WTC11 (cell line): ENCODE measurements around the gene ZNF491. TPM values are rescaled to one million over a fixed set of nuclear protein-coding genes. Genes with fewer than 3 reads are reported as not detected.

Experiments
- E2F1 ChIP-seq: sonication (generic); formaldehyde crosslinking; IDR thresholded peaks from 2 replicates; pipeline ENCODE4 v1.8.0; 2022; ENCODE audit warnings: mild to moderate bottlenecking, missing genetic modification reagents
- E2F4 ChIP-seq: sonication (generic); formaldehyde crosslinking; IDR thresholded peaks from 2 replicates; pipeline ENCODE4 v1.8.1; 2022; ENCODE audit warnings: low read depth, mild to moderate bottlenecking, moderate library complexity, missing genetic modification reagents, borderline replicate concordance
- ELF4 ChIP-seq: sonication (generic); formaldehyde crosslinking; IDR thresholded peaks from 2 replicates; pipeline ENCODE4 v1.8.1; 2022; ENCODE audit warnings: low read depth, mild to moderate bottlenecking, moderate library complexity, missing genetic modification reagents
- ESRRA ChIP-seq: sonication (generic); formaldehyde crosslinking; IDR thresholded peaks from 2 replicates; pipeline ENCODE4 v1.8.1; 2022; ENCODE audit warnings: mild to moderate bottlenecking, missing genetic modification reagents, borderline replicate concordance
- FOXK1 ChIP-seq: sonication (generic); formaldehyde crosslinking; IDR thresholded peaks from 2 replicates; pipeline ENCODE4 v1.8.0; 2022; ENCODE audit warnings: mild to moderate bottlenecking, moderate library complexity, missing genetic modification reagents
- FOXP1 ChIP-seq: sonication (generic); formaldehyde crosslinking; IDR thresholded peaks from 2 replicates; pipeline ENCODE4 v1.8.0; 2022; ENCODE audit warnings: missing genetic modification reagents, mild to moderate bottlenecking, moderate library complexity, borderline replicate concordance
- HMGXB4 ChIP-seq: sonication (generic); formaldehyde crosslinking; IDR thresholded peaks from 2 replicates; pipeline ENCODE4 v1.8.1; 2023; ENCODE audit warnings: mild to moderate bottlenecking, moderate library complexity, missing genetic modification reagents
- IRF1 ChIP-seq: sonication (generic); formaldehyde crosslinking; IDR thresholded peaks from 2 replicates; pipeline ENCODE4 v1.8.0; 2023; ENCODE audit warnings: missing genetic modification reagents
- JUN ChIP-seq: sonication (generic); formaldehyde crosslinking; IDR thresholded peaks from 2 replicates; pipeline ENCODE4 v1.8.0; 2023; ENCODE audit warnings: mild to moderate bottlenecking, missing genetic modification reagents
- KAT7 ChIP-seq: sonication (generic); formaldehyde crosslinking; IDR thresholded peaks from 2 replicates; pipeline ENCODE4 v1.8.1; 2023; ENCODE audit warnings: missing genetic modification reagents, mild to moderate bottlenecking, borderline replicate concordance
- MAX ChIP-seq: sonication (generic); formaldehyde crosslinking; IDR thresholded peaks from 2 replicates; pipeline ENCODE4 v1.8.0; 2022; ENCODE audit warnings: mild to moderate bottlenecking, missing genetic modification reagents
- MYBL2 ChIP-seq: sonication (generic); formaldehyde crosslinking; IDR thresholded peaks from 2 replicates; pipeline ENCODE4 v1.8.1; 2023; ENCODE audit warnings: mild to moderate bottlenecking, moderate library complexity, missing genetic modification reagents
- NFATC4 ChIP-seq: fragments of 250-450 bp; sonication (Bioruptor Pico); IDR thresholded peaks from 2 replicates; pipeline ENCODE4 v1.9.0; 2021; ENCODE audit warnings: mild to moderate bottlenecking
- NFE2L1 ChIP-seq: sonication (generic); formaldehyde crosslinking; IDR thresholded peaks from 2 replicates; pipeline ENCODE4 v1.8.1; 2023; ENCODE audit warnings: missing genetic modification reagents
- NFYB ChIP-seq: sonication (generic); formaldehyde crosslinking; conservative IDR thresholded peaks from 2 replicates; pipeline ENCODE4 v1.8.0; 2022; ENCODE audit warnings: low read depth, missing genetic modification reagents
- NR3C1 ChIP-seq: sonication (generic); formaldehyde crosslinking; conservative IDR thresholded peaks from 2 replicates; pipeline ENCODE4 v1.8.1; 2023; ENCODE audit warnings: low read depth, mild to moderate bottlenecking, missing genetic modification reagents
- PRRX2 ChIP-seq: fragments of 250-450 bp; sonication (Bioruptor Pico); IDR thresholded peaks from 2 replicates; pipeline ENCODE4 v1.8.0; 2021; ENCODE audit warnings: mild to moderate bottlenecking
- RELA ChIP-seq: sonication (generic); formaldehyde crosslinking; IDR thresholded peaks from 2 replicates; pipeline ENCODE4 v1.8.1; 2022; ENCODE audit warnings: missing genetic modification reagents, mild to moderate bottlenecking, borderline replicate concordance
- SMAD4 ChIP-seq: sonication (generic); formaldehyde crosslinking; IDR thresholded peaks from 2 replicates; pipeline ENCODE4 v1.8.0; 2022; ENCODE audit warnings: mild to moderate bottlenecking, missing genetic modification reagents
- SP1 ChIP-seq: sonication (generic); formaldehyde crosslinking; conservative IDR thresholded peaks from 2 replicates; pipeline ENCODE4 v1.8.1; 2022; ENCODE audit warnings: missing genetic modification reagents
- TEAD1 ChIP-seq: sonication (generic); formaldehyde crosslinking; IDR thresholded peaks from 2 replicates; pipeline ENCODE4 v1.8.0; 2022; ENCODE audit warnings: mild to moderate bottlenecking, missing genetic modification reagents
- TP53 ChIP-seq: sonication (generic); formaldehyde crosslinking; IDR thresholded peaks from 2 replicates; pipeline ENCODE4 v1.8.1; 2023; ENCODE audit warnings: mild to moderate bottlenecking, missing genetic modification reagents
- USF1 ChIP-seq: sonication (generic); formaldehyde crosslinking; IDR thresholded peaks from 2 replicates; pipeline ENCODE4 v1.8.0; 2022; ENCODE audit warnings: mild to moderate bottlenecking, missing genetic modification reagents
- ZBTB21 ChIP-seq: sonication (generic); formaldehyde crosslinking; IDR thresholded peaks from 2 replicates; pipeline ENCODE4 v1.8.1; 2023; ENCODE audit warnings: mild to moderate bottlenecking, missing genetic modification reagents, borderline replicate concordance
- ZNF138 ChIP-seq: sonication (generic); formaldehyde crosslinking; conservative IDR thresholded peaks from 2 replicates; pipeline ENCODE4 v1.8.1; 2022; ENCODE audit warnings: mild to moderate bottlenecking, moderate library complexity, missing genetic modification reagents
- ZNF219 ChIP-seq: sonication (generic); formaldehyde crosslinking; IDR thresholded peaks from 2 replicates; pipeline ENCODE4 v1.8.0; 2023; ENCODE audit warnings: missing genetic modification reagents, mild to moderate bottlenecking, borderline replicate concordance
- ZNF232 ChIP-seq: sonication (generic); formaldehyde crosslinking; IDR thresholded peaks from 2 replicates; pipeline ENCODE4 v1.8.0; 2022; ENCODE audit warnings: mild to moderate bottlenecking, missing genetic modification reagents
- ZNF263 ChIP-seq: sonication (generic); formaldehyde crosslinking; IDR thresholded peaks from 2 replicates; pipeline ENCODE4 v1.8.1; 2022; ENCODE audit warnings: low read depth, mild to moderate bottlenecking, moderate library complexity, missing genetic modification reagents
- ZNF281 ChIP-seq: sonication (generic); formaldehyde crosslinking; IDR thresholded peaks from 2 replicates; pipeline ENCODE4 v1.8.0; 2023; ENCODE audit warnings: mild to moderate bottlenecking, missing genetic modification reagents
- total RNA-seq: library from RNA; stranded (reverse); gene quantifications from 3 replicates; pipeline ENCODE4 v1.2.3, GENCODE V29; 2021

Gene ZNF491
- total RNA-seq, 1 experiment from 2014 or later: 2.1 TPM

- TF ChIP-seq ZNF232 (peak; percentile 77; the same call in 1 of the 2 replicates), MYBL2 (CRISPR knock-in tag) (peak; percentile 67; the same call in 1 of the 2 replicates), RELA (no peak), E2F1 (CRISPR knock-in tag) (no peak), ELF4 (CRISPR knock-in tag) (0 out of 2 replicates have a peak, but pooled peaks have one; percentile 51), TP53 (CRISPR knock-in tag) (peak; percentile 85), ZNF263 (CRISPR knock-in tag) (no peak), TEAD1 (peak; percentile 95), ESRRA (CRISPR knock-in tag) (0 out of 2 replicates have a peak, but pooled peaks have one; percentile 27), NR3C1 (peak; percentile 83; the same call in 1 of the 2 replicates), NFYB (CRISPR knock-in tag) (peak; percentile 78), E2F4 (CRISPR knock-in tag) (no peak), HMGXB4 (CRISPR knock-in tag) (peak; percentile 65; the same call in 1 of the 2 replicates), USF1 (CRISPR knock-in tag) (0 out of 2 replicates have a peak, but pooled peaks have one; percentile 50), KAT7 (CRISPR knock-in tag) (no peak), ZNF281 (peak; percentile 79; the same call in 1 of the 2 replicates), SP1 (CRISPR knock-in tag) (peak; percentile 43), FOXK1 (CRISPR knock-in tag) (peak; percentile 70), JUN (0 out of 2 replicates have a peak, but pooled peaks have one; percentile 59), NFE2L1 (peak; percentile 58; the same call in 1 of the 2 replicates), ZNF138 (CRISPR knock-in tag) (peak; percentile 85; the same call in 1 of the 2 replicates), SMAD4 (CRISPR knock-in tag) (no peak), ZNF219 (CRISPR knock-in tag) (0 out of 2 replicates have a peak, but pooled peaks have one; percentile 51), IRF1 (CRISPR knock-in tag) (peak; percentile 73; the same call in 1 of the 2 replicates), MAX (CRISPR knock-in tag) (peak; percentile 91), ZBTB21 (CRISPR knock-in tag) (0 out of 2 replicates have a peak, but pooled peaks have one; percentile 69), NFATC4 (CRISPR knock-in tag) (no peak), FOXP1 (CRISPR knock-in tag) (no peak), PRRX2 (CRISPR knock-in tag) (no peak)
These were observed 50.5 kb downstream of the ZNF491 start, which contains the start of gene ZNF439 (continued) for GRCh38 chr19:11848594-11849469.
